Measurements from ENCODE around the gene NUBPL.

NUBPL gene

DNA sequence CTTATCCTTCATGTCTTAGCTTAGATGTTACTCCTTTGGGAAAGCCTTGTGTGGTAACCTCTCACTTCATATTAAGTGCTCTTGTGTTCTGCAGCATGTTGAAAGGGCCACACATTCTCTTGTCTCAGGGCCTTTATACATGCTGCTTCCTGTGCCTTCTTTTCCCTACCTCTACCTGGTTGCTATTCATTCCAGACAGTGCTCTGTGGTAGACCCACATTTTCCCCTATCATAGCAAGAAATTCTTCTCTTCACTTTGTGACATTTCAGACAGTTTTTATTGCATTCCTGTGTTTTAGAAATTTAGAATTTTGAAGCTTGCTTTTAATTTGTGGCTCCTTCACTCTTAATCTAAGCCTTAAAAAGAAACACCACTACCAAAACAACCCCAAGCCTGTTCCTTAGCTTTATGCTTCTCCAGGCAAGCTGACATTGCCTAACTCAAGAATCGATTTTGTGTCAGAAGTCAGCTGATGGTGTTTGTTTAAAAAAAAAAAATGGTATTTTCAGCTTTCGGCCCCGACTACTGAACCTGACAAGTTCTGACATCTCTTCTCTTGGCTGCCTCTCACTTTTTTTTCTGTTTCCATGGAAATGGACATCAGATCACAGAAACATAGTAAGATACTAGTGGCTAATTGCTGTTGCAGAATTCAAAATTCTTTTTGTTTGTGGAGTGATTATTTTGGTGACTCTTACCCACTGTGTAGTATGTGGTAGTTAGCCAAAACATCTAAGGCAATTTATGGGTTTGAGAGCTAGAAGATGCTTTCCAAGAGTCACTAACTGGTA lies 156.3 kb downstream of the NUBPL start:
- Histone ChIP-seq H3K36me3 (peaks cover 0 to 1% (median 0%) of the 10 kb centered on the region in 3 donors), H3K9me3 (no peaks in the 10 kb centered on the region), H3K27ac (no peak overlapping the region), H3K4me1 (peaks cover 0 to 11% (median 0%) of the 10 kb centered on the region in 4 donors), H3K27me3 (no peaks in the 10 kb centered on the region), H3K4me3 (no peak overlapping the region)
- intact Hi-C loops (cut with DNase I; ENCODE audit: low total_unique reads), result no loop called here
- DNase-seq, result no peak
- TF ChIP-seq, protein P1, sequence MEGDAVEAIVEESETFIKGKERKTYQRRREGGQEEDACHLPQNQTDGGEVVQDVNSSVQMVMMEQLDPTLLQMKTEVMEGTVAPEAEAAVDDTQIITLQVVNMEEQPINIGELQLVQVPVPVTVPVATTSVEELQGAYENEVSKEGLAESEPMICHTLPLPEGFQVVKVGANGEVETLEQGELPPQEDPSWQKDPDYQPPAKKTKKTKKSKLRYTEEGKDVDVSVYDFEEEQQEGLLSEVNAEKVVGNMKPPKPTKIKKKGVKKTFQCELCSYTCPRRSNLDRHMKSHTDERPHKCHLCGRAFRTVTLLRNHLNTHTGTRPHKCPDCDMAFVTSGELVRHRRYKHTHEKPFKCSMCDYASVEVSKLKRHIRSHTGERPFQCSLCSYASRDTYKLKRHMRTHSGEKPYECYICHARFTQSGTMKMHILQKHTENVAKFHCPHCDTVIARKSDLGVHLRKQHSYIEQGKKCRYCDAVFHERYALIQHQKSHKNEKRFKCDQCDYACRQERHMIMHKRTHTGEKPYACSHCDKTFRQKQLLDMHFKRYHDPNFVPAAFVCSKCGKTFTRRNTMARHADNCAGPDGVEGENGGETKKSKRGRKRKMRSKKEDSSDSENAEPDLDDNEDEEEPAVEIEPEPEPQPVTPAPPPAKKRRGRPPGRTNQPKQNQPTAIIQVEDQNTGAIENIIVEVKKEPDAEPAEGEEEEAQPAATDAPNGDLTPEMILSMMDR (IDR thresholded peaks at IDR 0.05), result no peak

DNA sequence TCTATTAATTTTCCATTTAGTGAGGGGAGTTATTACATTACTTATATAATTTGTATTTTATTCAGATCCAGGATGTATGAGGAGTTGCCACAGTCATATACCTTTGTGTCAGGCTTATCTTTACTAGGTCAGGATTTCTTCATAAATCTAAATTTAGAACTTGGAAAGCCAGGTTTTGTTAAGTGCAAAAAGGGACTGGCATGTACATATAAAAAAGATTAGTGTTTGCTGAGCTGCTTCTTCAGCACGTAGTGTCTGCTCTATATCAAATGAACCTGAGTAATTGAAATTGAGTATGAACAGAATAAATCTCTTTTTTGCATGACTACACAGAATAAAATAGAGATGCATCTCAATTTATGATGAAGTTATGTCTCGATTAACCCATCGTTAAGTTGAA lies 157.4 kb downstream of the NUBPL start:
- intact Hi-C loops (cut with DNase I; ENCODE audit: low total_unique reads), result no loop called here
- DNase-seq, result no peak
- H3K27ac ChIP-seq, result no peak overlapping the region
- no peak overlapping the region for H3K4me3 ChIP-seq
- no peaks in the 10 kb centered on the region for H3K36me3 ChIP-seq
- H3K4me1 ChIP-seq, result peaks cover 0 to 11% (median 0%) of the 10 kb centered on the region in 4 donors
- H3K9me3 ChIP-seq, result no peaks in the 10 kb centered on the region
- no peaks in the 10 kb centered on the region for H3K27me3 ChIP-seq
- TF ChIP-seq, protein P1 (IDR thresholded peaks at IDR 0.05), result no peak

DNA sequence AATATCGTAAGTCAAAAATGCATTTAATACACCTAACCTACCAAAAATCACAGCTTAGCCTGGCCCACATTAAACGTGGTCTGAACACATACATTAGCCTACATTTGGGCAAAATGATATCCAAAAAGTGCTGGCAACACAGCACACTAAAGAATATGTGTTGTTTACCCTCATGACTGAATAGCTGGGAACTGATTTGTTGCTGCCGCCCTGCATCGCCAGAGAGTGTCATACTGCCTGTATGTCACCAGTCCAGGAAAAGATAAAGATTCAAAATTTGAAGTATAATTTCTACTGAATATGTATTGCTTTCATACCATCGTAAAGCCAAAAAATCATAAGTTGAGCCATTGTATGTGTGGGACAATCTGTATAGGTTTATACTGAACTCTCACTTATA lies 157.8 kb downstream of the NUBPL start:
- Histone ChIP-seq H3K4me1 (peaks cover 0 to 11% (median 0%) of the 10 kb centered on the region in 4 donors), H3K4me3 (no peak overlapping the region), H3K9me3 (no peaks in the 10 kb centered on the region), H3K27ac (no peak overlapping the region), H3K27me3 (no peaks in the 10 kb centered on the region), H3K36me3 (no peaks in the 10 kb centered on the region)
- TF ChIP-seq, protein P1 (IDR thresholded peaks at IDR 0.05), result no peak
- intact Hi-C loops (cut with DNase I; ENCODE audit: low total_unique reads), result no loop called here
- DNase-seq, result no peak

DNA sequence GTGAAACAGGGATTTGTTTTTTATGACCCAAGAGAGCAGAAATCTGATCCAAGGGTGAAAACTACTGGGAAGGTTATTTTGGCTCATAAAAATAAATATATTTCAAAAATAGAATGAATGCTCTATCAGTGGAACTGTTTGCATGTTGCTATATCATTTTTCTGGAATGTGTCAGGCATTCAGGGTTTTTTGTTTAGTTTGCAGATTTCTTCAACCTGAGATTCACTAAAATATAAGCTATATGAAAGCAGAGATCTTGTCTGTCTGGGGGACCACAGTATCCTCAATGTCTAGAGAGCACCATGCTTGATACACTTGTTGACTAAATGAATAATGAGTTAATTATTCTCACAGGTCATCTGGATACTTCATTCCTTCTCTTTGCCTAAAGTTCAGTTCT lies 165.1 kb downstream of the NUBPL start:
- no peak for DNase-seq
- Histone ChIP-seq H3K27ac (no peak overlapping the region), H3K4me3 (no peak overlapping the region), H3K36me3 (peaks cover 0 to 10% (median 7%) of the 10 kb centered on the region in 3 donors), H3K4me1 (peaks cover 0 to 15% (median 2%) of the 10 kb centered on the region in 4 donors), H3K27me3 (no peaks in the 10 kb centered on the region), H3K9me3 (peaks cover 0 to 7% (median 0%) of the 10 kb centered on the region in 3 donors)
- TF ChIP-seq, protein P1 (IDR thresholded peaks at IDR 0.05), result no peak
- intact Hi-C loops (cut with DNase I; ENCODE audit: low total_unique reads), result no loop called here

DNA sequence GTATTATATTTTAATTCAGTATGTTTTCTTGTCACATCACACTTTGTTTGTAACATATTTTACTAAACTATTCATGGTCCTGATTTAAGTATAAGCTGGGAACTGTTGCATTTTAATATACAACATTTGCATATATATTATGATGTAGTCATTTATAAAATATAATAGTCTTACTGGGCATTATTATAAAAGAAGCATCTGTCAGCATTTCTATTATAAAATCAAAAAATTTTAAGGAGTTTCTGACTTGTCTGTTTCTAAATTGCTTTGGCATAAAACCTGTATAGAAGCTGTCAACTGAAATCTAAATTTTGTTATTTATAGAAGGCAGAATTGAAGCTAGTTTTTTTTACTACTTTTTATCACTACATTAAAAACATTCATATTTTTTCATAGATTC lies 166.6 kb downstream of the NUBPL start:
- TF ChIP-seq, protein P1 (IDR thresholded peaks at IDR 0.05), result no peak
- no peak for DNase-seq

More for the DNA sequence above, 166.6 kb downstream of the NUBPL start:
- Histone ChIP-seq H3K4me1 (peaks cover 0 to 15% (median 2%) of the 10 kb centered on the region in 4 donors), H3K27me3 (no peaks in the 10 kb centered on the region), H3K9me3 (peaks cover 0 to 7% (median 0%) of the 10 kb centered on the region in 3 donors), H3K27ac (no peak overlapping the region), H3K4me3 (no peak overlapping the region), H3K36me3 (peaks cover 0 to 15% (median 7%) of the 10 kb centered on the region in 3 donors)
- intact Hi-C loops (cut with DNase I; ENCODE audit: low total_unique reads), result no loop called here
